ENCODE results near the gene NABP1. TPM values are rescaled to one million over a fixed set of nuclear protein-coding genes. Genes with fewer than 3 reads are reported as not detected.

Gene NABP1
- polyA plus RNA-seq, 1 donor (not counting 4 experiments of a cell fraction or from before 2014, with no cell fraction given) = 29.3 TPM

DNA sequence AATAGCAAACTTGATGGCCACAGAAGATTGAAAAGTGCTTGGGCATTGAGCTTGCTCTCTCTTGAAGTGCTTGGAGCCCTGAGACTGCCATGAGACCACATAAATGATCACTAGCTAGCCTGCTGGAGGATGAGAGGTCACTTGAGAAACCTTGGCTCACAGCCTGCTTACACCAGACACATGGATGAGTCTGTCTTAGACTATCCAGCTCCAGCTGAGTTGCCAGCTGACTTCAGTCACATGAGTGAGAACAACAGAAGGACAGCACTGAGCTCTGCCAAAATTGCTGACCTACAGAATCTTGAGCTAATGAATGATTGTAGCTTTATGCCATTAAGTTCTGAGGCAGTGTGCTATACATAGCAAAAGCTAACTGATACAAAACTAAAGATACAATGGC, 18.1 kb downstream of the NABP1 start:
- no peak for DNase-seq (ENCODE audit: low read depth, low spot score)

DNA sequence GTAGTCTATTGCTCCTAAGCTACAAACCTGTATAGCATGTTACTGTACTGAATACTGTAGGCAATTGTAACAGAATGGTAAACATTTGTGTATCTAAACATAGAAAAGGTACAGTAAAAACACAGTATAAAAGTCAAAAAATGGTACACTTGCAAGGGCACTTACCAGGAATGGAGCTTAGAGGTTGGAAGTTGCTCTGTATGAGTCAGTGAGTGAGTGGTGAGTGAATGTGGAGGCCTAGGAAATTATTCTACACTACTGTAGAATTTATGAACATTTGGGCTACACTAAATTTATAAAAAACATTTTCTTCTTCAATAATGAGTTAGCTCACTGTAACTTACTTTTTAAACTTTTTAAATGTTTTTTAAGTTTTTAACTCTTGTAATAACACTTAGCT, 19.0 kb downstream of the NABP1 start:
- H3K9me1 ChIP-seq (ENCODE audit: control insufficient read depth, extremely low read depth, insufficient read depth, low read length) = no peaks in the 10 kb centered on the region
- no peaks in the 10 kb centered on the region for H4K20me1 ChIP-seq (ENCODE audit: control insufficient read depth, extremely low read depth, insufficient read depth, low read length)
- H3K79me2 ChIP-seq (ENCODE audit: control insufficient read depth, insufficient read depth, low read length) = no peaks in the 10 kb centered on the region
- no peaks in the 10 kb centered on the region for H3K9me3 ChIP-seq (ENCODE audit: control insufficient read depth, low read depth, low read length)
- H3K36me3 ChIP-seq (ENCODE audit: control insufficient read depth in 2 of 2, extremely low read depth in 1 of 2, insufficient read depth in 2 of 2, low read length in 2 of 2) = peaks cover 0 to 4% of the 10 kb centered on the region in 2 experiments
- peaks cover 13% of the 10 kb centered on the region for H3K4me1 ChIP-seq (ENCODE audit: control insufficient read depth, extremely low read depth, insufficient read depth, low read length)
- dilution Hi-C loops (cut with MboI; ENCODE audit: extremely low pct_ligation_motif_present, low sequenced_read_pairs) = no loop called here
- DNase-seq (ENCODE audit: low read depth, low spot score) = no peak
- no peak overlapping the region for H3K4me3 ChIP-seq (ENCODE audit: control insufficient read depth in 2 of 3, extremely low read depth in 1 of 3, insufficient read depth in 2 of 3, low read depth in 1 of 3, low read length in 3 of 3)
- no peak overlapping the region for H2AFZ ChIP-seq (ENCODE audit: control insufficient read depth, low read length)
- H3K4me2 ChIP-seq (ENCODE audit: control insufficient read depth, extremely low read depth, insufficient read depth, low read depth, low read length) = no peak overlapping the region
- no peak overlapping the region for H3K27ac ChIP-seq (ENCODE audit: control insufficient read depth, insufficient read depth, low read length)
- no peak for FAIRE-seq
- H3K27me3 ChIP-seq (ENCODE audit: control insufficient read depth, extremely low read depth, insufficient read depth, low read length) = no peaks in the 10 kb centered on the region
- H3K9ac ChIP-seq (ENCODE audit: control insufficient read depth, extremely low read depth, insufficient read depth, low read length) = no peak overlapping the region
- TF ChIP-seq EZH2 (IDR thresholded peaks at IDR 0.05; ENCODE audit: low read length) = no peak
- TF ChIP-seq, protein P1, sequence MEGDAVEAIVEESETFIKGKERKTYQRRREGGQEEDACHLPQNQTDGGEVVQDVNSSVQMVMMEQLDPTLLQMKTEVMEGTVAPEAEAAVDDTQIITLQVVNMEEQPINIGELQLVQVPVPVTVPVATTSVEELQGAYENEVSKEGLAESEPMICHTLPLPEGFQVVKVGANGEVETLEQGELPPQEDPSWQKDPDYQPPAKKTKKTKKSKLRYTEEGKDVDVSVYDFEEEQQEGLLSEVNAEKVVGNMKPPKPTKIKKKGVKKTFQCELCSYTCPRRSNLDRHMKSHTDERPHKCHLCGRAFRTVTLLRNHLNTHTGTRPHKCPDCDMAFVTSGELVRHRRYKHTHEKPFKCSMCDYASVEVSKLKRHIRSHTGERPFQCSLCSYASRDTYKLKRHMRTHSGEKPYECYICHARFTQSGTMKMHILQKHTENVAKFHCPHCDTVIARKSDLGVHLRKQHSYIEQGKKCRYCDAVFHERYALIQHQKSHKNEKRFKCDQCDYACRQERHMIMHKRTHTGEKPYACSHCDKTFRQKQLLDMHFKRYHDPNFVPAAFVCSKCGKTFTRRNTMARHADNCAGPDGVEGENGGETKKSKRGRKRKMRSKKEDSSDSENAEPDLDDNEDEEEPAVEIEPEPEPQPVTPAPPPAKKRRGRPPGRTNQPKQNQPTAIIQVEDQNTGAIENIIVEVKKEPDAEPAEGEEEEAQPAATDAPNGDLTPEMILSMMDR (optimal IDR thresholded peaks at IDR 0.05 in 1 of 3, IDR thresholded peaks at IDR 0.05 in 1 of 3, conservative IDR thresholded peaks at IDR 0.05 in 1 of 3; ENCODE audit: extremely low read depth in 1 of 3, insufficient read depth in 2 of 3, low read length in 3 of 3) = no peak

More for the DNA sequence above, 18.1 kb downstream of the NABP1 start:
- peak; percentile 57 for FAIRE-seq
- no peaks in the 10 kb centered on the region for H3K27me3 ChIP-seq (ENCODE audit: control insufficient read depth, extremely low read depth, insufficient read depth, low read length)
- no peak overlapping the region for H3K9ac ChIP-seq (ENCODE audit: control insufficient read depth, extremely low read depth, insufficient read depth, low read length)
- dilution Hi-C loops (cut with MboI; ENCODE audit: extremely low pct_ligation_motif_present, low sequenced_read_pairs) = no loop called here
- no peak overlapping the region for H3K27ac ChIP-seq (ENCODE audit: control insufficient read depth, insufficient read depth, low read length)
- H3K4me1 ChIP-seq (ENCODE audit: control insufficient read depth, extremely low read depth, insufficient read depth, low read length) = peaks cover 16% of the 10 kb centered on the region
- H3K4me3 ChIP-seq (ENCODE audit: control insufficient read depth in 2 of 3, extremely low read depth in 1 of 3, insufficient read depth in 2 of 3, low read depth in 1 of 3, low read length in 3 of 3) = no peak overlapping the region
- TF ChIP-seq, protein P1 (optimal IDR thresholded peaks at IDR 0.05 in 1 of 3, IDR thresholded peaks at IDR 0.05 in 1 of 3, conservative IDR thresholded peaks at IDR 0.05 in 1 of 3; ENCODE audit: extremely low read depth in 1 of 3, insufficient read depth in 2 of 3, low read length in 3 of 3) = no peak
- TF ChIP-seq EZH2 (IDR thresholded peaks at IDR 0.05; ENCODE audit: low read length) = no peak
- H4K20me1 ChIP-seq (ENCODE audit: control insufficient read depth, extremely low read depth, insufficient read depth, low read length) = no peaks in the 10 kb centered on the region
- no peaks in the 10 kb centered on the region for H3K9me3 ChIP-seq (ENCODE audit: control insufficient read depth, low read depth, low read length)
- H3K36me3 ChIP-seq (ENCODE audit: control insufficient read depth in 2 of 2, extremely low read depth in 1 of 2, insufficient read depth in 2 of 2, low read length in 2 of 2) = peaks cover 0 to 4% of the 10 kb centered on the region in 2 experiments
- H3K9me1 ChIP-seq (ENCODE audit: control insufficient read depth, extremely low read depth, insufficient read depth, low read length) = no peaks in the 10 kb centered on the region
- no peak overlapping the region for H3K4me2 ChIP-seq (ENCODE audit: control insufficient read depth, extremely low read depth, insufficient read depth, low read depth, low read length)
- no peaks in the 10 kb centered on the region for H3K79me2 ChIP-seq (ENCODE audit: control insufficient read depth, insufficient read depth, low read length)
- H2AFZ ChIP-seq (ENCODE audit: control insufficient read depth, low read length) = no peak overlapping the region

Data from keratinocyte (primary cell).